SK-N-SH (cell line): ENCODE results near the gene NDFIP1. TPM values are rescaled to one million over a fixed set of nuclear protein-coding genes. Genes with fewer than 3 reads are reported as not detected.

Source experiments
- CTCF ChIA-PET: fragments of 300-600, 350-600 bp; formaldehyde crosslinking; extraction: SDS; loops from one replicate; lab custom pipeline; 2021; lab: Yijun Ruan, JAX
- POLR2A ChIA-PET: fragments of 350-600 bp; sonication (Branson Sonifier 250); formaldehyde crosslinking; extraction: SDS; loops from one replicate; lab custom pipeline; 2020; ENCODE audit warnings: antibody characterized with exemption, inconsistent platforms; lab: Yijun Ruan, JAX
- DNase-seq: peaks from one replicate; pipeline ENCODE4 v3.0.0; 2012
- H2AFZ ChIP-seq: fragments of 200-600 bp; sonication (generic); 2 replicates; pipeline ENCODE4 v1.8.1; 2016; ENCODE audit warnings: antibody characterized with exemption, mild to moderate bottlenecking, low read depth
- H3F3A ChIP-seq: fragments of 200-600 bp; sonication (generic); replicated peaks from 2 replicates; pipeline ENCODE3; 2016; ENCODE audit warnings: antibody characterized with exemption, mild to moderate bottlenecking; ENCODE audit not compliant: insufficient read depth
- H3K27ac ChIP-seq, 2 experiments: fragments of 200-500 bp in 1 of 2; fragments of 200-600 bp in 1 of 2; sonication (Bioruptor generic) in 1 of 2; sonication (generic), shearing (Covaris generic) in 1 of 2; 2 replicates each; pipeline versions ENCODE4 v1.5.1 to v1.6.1; 2014 to 2016; ENCODE audit warnings: low read depth in 2 of 2, inconsistent platforms in 1 of 2, low read length in 1 of 2, mild to moderate bottlenecking in 1 of 2, mixed read lengths in 1 of 2
- H3K27me3 ChIP-seq: fragments of 200-600 bp; sonication (generic), shearing (Covaris generic); 2 replicates; pipeline ENCODE4 v1.6.1; 2016; ENCODE audit warnings: mixed run types; ENCODE audit not compliant: insufficient read depth
- H3K36me3 ChIP-seq, 2 experiments: fragments of 200-500 bp in 1 of 2; fragments of 200-600 bp in 1 of 2; sonication (Bioruptor generic) in 1 of 2; sonication (generic) in 1 of 2; replicated peaks in 1 of 2; 2 replicates each; pipeline versions ENCODE3 to v1.5.1; 2014 to 2016; ENCODE audit warnings: low read length in 1 of 2, mild to moderate bottlenecking in 1 of 2; ENCODE audit not compliant: insufficient read depth in 2 of 2, control insufficient read depth in 1 of 2
- H3K4me1 ChIP-seq, 2 experiments: fragments of 200-500 bp in 1 of 2; fragments of 200-600 bp in 1 of 2; sonication (Bioruptor generic) in 1 of 2; sonication (generic), shearing (Covaris generic) in 1 of 2; 2 replicates each; pipeline versions ENCODE4 v1.5.1 to v1.6.1; 2014 to 2016; ENCODE audit warnings: low read depth in 1 of 2, low read length in 1 of 2, mixed run types in 1 of 2; ENCODE audit not compliant: insufficient read depth in 2 of 2, control insufficient read depth in 1 of 2
- H3K4me2 ChIP-seq: fragments of 200-600 bp; sonication (generic), shearing (Covaris generic); 2 replicates; pipeline ENCODE4 v1.6.1; 2017; ENCODE audit warnings: mixed run types
- H3K4me3 ChIP-seq, 2 experiments: fragments of 200-500 bp in 1 of 2; fragments of 200-600 bp in 1 of 2; sonication (Bioruptor generic) in 1 of 2; sonication (generic), shearing (Covaris generic) in 1 of 2; 2 replicates each; pipeline versions ENCODE4 v1.5.1 to v1.8.1; 2014 to 2016; ENCODE audit warnings: low read depth in 2 of 2, inconsistent platforms in 1 of 2, low read length in 1 of 2, mild to moderate bottlenecking in 1 of 2, mixed read lengths in 1 of 2, moderate library complexity in 1 of 2
- H3K79me2 ChIP-seq: fragments of 200-600 bp; sonication (generic); 2 replicates; pipeline ENCODE4 v1.8.1; 2017; ENCODE audit warnings: mild to moderate bottlenecking; ENCODE audit not compliant: insufficient read depth
- H3K9ac ChIP-seq: fragments of 200-600 bp; sonication (generic); 2 replicates; pipeline ENCODE4 v1.6.1; 2017; ENCODE audit warnings: mixed run types
- H3K9me2 ChIP-seq: fragments of 200-600 bp; sonication (generic); 2 replicates; pipeline ENCODE4 v1.6.1; 2017; ENCODE audit warnings: mixed run types
- H3K9me3 ChIP-seq: fragments of 200-600 bp; sonication (generic); 2 replicates; pipeline ENCODE4 v1.6.1; 2017; ENCODE audit warnings: mixed run types, mild to moderate bottlenecking, moderate library complexity
- H4K20me1 ChIP-seq: fragments of 200-600 bp; sonication (generic); 2 replicates; pipeline ENCODE4 v1.6.1; 2017; ENCODE audit warnings: mild to moderate bottlenecking, mixed run types; ENCODE audit not compliant: insufficient read depth
- CHD2 ChIP-seq: fragments of 150-350 bp; IDR thresholded peaks from 2 replicates; pipeline ENCODE4 v1.6.1; 2018; ENCODE audit warnings: low read length; ENCODE audit not compliant: partially characterized antibody
- EP300 ChIP-seq, 2 experiments: IDR thresholded peaks; 2 replicates each; pipeline versions ENCODE4 v1.4.0 to v1.6.1; 2012; ENCODE audit warnings: borderline replicate concordance in 1 of 2, low read depth in 1 of 2, low read length in 1 of 2
- FOSL2 ChIP-seq: IDR thresholded peaks from 2 replicates; pipeline ENCODE4 v1.4.0; 2012; ENCODE audit warnings: low read depth, mild to moderate bottlenecking, moderate library complexity, borderline replicate concordance
- IRF3 ChIP-seq: fragments of 150-350 bp; IDR thresholded peaks from 2 replicates; pipeline ENCODE4 v1.6.1; 2016; ENCODE audit warnings: mild to moderate bottlenecking, low read depth, low read length
- MAX ChIP-seq: IDR thresholded peaks from 2 replicates; pipeline ENCODE4 v1.4.0; 2012; ENCODE audit warnings: low read depth
- PBX3 ChIP-seq: IDR thresholded peaks from 2 replicates; pipeline ENCODE4; 2012
- POLR2AphosphoS5 ChIP-seq: IDR thresholded peaks from 2 replicates; pipeline ENCODE4 v1.6.1; 2012; ENCODE audit warnings: low read depth, low read length
- RAD21 ChIP-seq: IDR thresholded peaks from 2 replicates; pipeline ENCODE4 v1.6.1; 2012; ENCODE audit warnings: mild to moderate bottlenecking, low read length
- USF2 ChIP-seq: fragments of 150-350 bp; IDR thresholded peaks from 2 replicates; pipeline ENCODE4 v1.6.1; 2017; ENCODE audit warnings: antibody characterized with exemption, low read length, low read depth, borderline replicate concordance
- ZBTB33 ChIP-seq: IDR thresholded peaks from 2 replicates; pipeline ENCODE4 v1.4.0; 2012; ENCODE audit warnings: low read depth, borderline replicate concordance
- WGBS: methylation state at CpG from one replicate; pipeline ENCODE4 v1.1.6; 2017; ENCODE audit warnings: low lambda C conversion rate; 5-methylcytosine and 5-hydroxymethylcytosine counted together
- polyA plus RNA-seq, 3 experiments: library from polyadenylated mRNA; depleted of rRNA; stranded (reverse); fragments of >200 nt; gene quantifications; 2 replicates each; pipeline ENCODE4 v1.2.3, GENCODE V29; 2012

NDFIP1 gene
- polyA plus RNA-seq, 1 of the 3 experiments (the other 2 are of a cell fraction): 40.0 TPM

GRCh38 chr5:142098931-142099330 is 9.6 kb upstream of the NDFIP1 start:
- H3K36me3 ChIP-seq: no peaks in the 10 kb centered on the region
- H3K4me1 ChIP-seq: no peaks in the 10 kb centered on the region
- H3K9me2 ChIP-seq: no peaks in the 10 kb centered on the region
- H3K9ac ChIP-seq: no peak overlapping the region
- H3K4me2 ChIP-seq: no peak overlapping the region
- no peaks in the 10 kb centered on the region for H3K9me3 ChIP-seq
- H3K27me3 ChIP-seq: no peaks in the 10 kb centered on the region
- no peak overlapping the region for H3K27ac ChIP-seq
- no peak overlapping the region for H3K4me3 ChIP-seq
- TF ChIP-seq USF2 (no peak), RAD21 (no peak), POLR2AphosphoS5 (no peak), MAX (no peak)
- H3F3A ChIP-seq: no peaks in the 10 kb centered on the region
- no peaks in the 10 kb centered on the region for H4K20me1 ChIP-seq
- H2AFZ ChIP-seq: no peak overlapping the region
- DNase-seq: no peak
- ChIA-PET POLR2A (no interaction called here), CTCF (no interaction called here)
- H3K79me2 ChIP-seq: no peaks in the 10 kb centered on the region

GRCh38 chr5:142100307-142100706 is 8.3 kb upstream of the NDFIP1 start:
- ChIA-PET POLR2A (no interaction called here), CTCF (no interaction called here)
- Histone ChIP-seq H3K9me3 (no peaks in the 10 kb centered on the region), H3K36me3 (no peaks in the 10 kb centered on the region), H3K79me2 (no peaks in the 10 kb centered on the region), H3F3A (no peaks in the 10 kb centered on the region), H3K27ac (no peak overlapping the region), H3K9me2 (no peaks in the 10 kb centered on the region), H3K4me2 (no peak overlapping the region), H3K9ac (no peak overlapping the region), H4K20me1 (no peaks in the 10 kb centered on the region), H3K27me3 (no peaks in the 10 kb centered on the region), H3K4me1 (no peaks in the 10 kb centered on the region), H2AFZ (no peak overlapping the region), H3K4me3 (no peak overlapping the region)
- TF ChIP-seq ZBTB33 (no peak), PBX3 (no peak), CHD2 (no peak), FOSL2 (no peak), IRF3 (no peak), EP300 (IDR thresholded peaks at IDR 0.05; ENCODE audit: borderline replicate concordance in 1 of 2, low read depth in 1 of 2, low read length in 1 of 2) (no peak)
- no peak for DNase-seq
- WGBS: 91% methylated on average over 7 of the region's 7 CpGs
